Measurements from ENCODE around the gene DUOX1.

DNA sequence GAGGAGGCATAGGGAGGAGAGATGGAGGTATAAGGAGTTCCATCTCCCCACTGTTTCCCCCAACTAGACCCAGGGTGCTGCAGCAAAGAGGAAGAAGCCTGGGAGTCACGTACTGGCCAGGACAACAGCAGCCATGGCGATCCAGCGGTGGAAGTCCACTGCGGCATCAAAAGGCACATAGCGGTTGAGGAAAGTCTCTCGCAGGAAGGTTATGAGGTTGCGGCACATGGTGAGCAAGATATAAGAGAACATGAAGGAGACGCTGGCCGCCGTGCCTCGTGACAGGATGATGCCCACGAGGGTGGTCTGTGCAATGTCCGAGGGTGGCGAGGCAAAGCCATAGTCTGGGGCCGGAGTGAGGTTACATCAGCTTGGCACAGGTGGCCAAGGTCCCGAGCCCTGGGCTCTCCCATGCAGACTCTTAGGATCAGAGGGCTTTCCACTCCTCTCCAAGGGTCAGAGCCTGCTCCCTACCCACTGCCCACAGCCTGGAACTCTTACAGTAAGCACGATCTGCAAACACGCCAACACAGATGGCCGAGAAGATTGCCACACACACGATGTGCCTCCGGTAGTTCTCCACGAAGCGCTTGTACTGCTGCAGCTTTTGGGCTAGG is 30.1 kb upstream of the DUOX1 start:
- no peak for TF ChIP-seq POLR2AphosphoS5 (IDR thresholded peaks at IDR 0.05)
- TF ChIP-seq, protein P1, sequence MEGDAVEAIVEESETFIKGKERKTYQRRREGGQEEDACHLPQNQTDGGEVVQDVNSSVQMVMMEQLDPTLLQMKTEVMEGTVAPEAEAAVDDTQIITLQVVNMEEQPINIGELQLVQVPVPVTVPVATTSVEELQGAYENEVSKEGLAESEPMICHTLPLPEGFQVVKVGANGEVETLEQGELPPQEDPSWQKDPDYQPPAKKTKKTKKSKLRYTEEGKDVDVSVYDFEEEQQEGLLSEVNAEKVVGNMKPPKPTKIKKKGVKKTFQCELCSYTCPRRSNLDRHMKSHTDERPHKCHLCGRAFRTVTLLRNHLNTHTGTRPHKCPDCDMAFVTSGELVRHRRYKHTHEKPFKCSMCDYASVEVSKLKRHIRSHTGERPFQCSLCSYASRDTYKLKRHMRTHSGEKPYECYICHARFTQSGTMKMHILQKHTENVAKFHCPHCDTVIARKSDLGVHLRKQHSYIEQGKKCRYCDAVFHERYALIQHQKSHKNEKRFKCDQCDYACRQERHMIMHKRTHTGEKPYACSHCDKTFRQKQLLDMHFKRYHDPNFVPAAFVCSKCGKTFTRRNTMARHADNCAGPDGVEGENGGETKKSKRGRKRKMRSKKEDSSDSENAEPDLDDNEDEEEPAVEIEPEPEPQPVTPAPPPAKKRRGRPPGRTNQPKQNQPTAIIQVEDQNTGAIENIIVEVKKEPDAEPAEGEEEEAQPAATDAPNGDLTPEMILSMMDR (IDR thresholded peaks at IDR 0.05) = no peak

Measured in sigmoid colon (tissue), 4 donors.